AG08395 (cell line): ENCODE results near the gene ATP5F1D.

Experiments used
- DNase-seq: peaks from one replicate; pipeline ENCODE4 v3.0.0; 2012; ENCODE audit warnings: mixed read lengths, low spot score

ATP5F1D gene

DNA sequence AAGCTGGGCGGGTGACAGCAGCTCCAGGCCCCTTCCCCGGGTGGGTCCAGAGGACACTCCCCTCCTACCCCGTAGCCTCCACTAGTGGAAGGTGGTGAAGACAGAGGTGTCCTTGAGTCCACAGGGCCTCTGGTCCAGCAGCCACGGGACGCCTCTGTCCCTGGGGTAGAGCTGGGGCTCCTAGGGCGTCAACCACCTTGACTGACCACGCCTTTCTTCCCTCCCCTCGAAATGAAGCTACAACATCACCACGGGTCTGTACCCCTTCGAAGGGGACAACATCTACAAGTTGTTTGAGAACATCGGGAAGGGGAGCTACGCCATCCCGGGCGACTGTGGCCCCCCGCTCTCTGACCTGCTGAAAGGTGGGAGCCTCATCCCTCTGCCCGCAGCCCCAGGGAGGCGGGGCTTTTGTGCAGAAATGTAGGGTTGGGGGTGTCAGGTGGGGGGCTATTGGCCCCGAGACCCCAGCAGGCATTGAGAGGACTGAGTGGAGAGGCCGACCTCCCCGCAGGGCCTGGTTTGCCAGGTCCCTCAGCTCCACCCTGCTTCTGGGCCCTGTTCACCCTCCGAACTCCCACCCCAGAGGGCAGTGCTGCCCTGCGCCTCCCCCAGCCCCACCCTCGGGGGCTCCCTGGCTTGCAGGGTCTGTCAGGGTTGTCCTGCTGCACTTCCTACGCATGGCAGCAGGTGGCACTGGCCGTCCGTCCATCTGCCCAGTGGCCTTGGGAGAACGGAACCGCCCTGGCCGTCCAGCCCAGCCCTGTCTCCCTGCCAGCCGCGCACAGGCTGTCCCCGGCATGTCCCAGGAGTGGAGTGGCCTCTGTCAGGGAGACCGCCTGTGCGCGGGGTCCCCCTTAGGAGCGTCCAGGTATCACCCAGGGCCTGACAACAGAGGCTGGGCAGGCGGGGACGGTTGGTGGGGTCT, 20.3 kb upstream of the ATP5F1D start:
- DNase-seq: peak; percentile 82

- no peak for DNase-seq
Observed at GRCh38 chr19:1221904-1222255, 19.7 kb upstream of the ATP5F1D start.

DNA sequence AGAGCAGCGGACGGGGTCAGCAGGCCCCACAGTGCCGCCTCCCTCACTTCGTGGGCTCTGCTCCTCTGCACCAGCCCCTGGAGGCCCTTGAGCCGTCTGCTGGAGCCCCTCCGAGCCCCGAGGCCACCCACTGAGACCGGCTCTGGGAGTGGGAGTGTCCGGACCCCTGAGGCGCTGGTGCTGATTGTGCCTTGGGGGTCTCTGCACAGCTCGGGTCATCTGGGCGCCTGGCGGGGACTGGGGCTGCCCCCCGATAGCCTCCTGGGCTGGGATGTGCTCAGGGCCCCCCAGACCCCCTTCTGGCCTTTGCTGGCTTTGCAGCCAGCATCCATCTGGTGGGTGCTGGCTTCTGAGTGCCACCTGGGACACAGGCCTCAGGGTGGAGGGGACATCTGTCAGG, 19.2 kb upstream of the ATP5F1D start:
- DNase-seq: no peak

DNA sequence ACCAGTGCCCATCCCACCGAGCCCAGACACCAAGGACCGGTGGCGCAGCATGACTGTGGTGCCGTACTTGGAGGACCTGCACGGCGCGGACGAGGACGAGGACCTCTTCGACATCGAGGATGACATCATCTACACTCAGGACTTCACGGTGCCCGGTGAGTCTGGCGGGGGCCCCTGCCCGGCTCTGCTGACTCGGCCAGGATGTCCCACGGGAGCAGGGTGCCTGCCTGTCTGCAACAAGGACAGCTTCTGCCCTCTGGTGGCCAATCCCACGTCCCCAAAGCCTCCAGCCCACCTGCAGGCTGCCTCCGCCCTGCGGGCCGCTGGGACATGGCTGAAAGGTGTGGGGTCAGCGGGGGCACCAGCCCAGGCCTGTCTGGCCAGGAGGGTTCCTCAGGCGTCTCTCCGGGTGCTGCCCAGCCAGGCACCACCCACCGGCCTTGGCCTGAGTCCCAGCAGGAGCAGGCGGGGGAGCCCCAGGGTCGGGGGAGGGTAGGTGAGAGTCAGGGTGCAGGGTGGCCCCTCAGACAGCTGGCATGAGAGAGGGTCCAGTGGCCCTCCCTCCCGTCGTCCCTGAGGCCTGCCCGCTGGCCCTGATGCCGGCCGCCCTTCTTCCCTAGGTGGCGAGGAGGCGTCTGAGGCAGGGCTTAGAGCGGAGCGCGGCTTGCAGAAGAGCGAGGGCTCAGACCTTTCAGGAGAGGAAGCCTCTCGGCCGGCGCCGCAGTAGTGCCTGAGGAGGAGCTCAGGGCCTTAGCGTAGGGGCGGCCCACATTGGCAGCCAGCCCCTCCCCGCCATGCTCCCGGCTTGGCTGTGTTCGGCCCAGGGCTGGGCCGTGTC, 18.3 kb upstream of the ATP5F1D start:
- no peak for DNase-seq

DNA sequence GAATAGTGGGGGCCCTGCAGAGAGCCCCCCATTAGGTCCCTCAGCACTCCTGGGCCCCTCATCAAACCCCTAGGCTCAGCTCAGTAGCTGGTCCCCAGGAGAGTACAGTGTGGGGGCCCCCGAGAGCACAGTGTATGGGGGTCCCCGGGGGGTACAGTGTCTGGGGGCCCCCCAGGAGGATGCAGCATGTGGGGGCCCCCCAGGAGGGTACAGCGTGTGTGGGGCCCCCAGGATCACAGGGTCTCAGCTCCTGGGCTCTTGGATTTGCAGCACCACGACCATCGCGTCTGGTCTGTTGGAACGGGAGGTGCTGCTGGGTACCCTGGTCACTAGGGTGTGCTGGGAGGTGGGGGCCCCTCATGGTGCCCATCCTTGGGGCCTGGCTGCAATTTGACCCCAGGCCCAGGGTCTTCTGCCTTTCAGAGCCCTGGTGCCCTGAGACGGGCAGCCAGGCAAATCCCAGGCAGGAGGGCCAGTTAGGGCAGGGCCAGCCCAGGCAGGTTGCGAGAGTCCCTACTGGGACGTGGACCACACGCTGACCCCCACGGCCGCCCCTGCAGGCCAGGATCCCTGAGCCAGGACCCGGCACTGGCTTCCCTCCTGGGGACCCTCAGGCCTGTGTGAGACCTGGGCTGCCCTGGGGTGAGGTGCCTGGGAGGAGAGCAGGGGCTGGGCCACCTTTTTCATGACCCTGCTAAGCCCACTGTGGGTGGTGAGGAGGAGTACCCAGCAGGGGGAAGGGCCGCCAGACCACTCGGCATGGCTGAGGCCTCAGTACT, 17.3 kb upstream of the ATP5F1D start:
- no peak for DNase-seq

DNA sequence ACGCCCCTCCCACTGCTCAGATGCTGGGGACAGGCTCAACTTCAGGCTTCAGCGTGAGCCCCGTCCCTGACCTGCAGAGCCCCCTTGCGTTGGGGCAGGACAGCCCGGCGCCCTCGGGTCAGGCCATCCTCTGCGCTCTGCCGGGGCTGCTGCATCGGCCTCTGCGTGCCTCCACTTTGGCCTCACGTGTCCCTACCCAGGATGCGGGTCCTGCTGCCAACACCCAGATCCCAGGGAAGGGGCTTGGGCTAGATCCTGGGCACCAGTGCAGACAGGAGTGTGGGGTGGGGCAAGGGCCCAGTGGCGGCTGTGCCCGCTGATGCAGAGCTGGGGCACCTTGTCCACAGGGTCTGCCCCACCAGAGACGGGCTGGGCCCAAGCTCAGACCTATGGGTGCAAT, 16.7 kb upstream of the ATP5F1D start:
- DNase-seq: no peak

GRCh38 chr19:1225440-1226226, 15.9 kb upstream of the ATP5F1D start:
- no peak for DNase-seq

DNA sequence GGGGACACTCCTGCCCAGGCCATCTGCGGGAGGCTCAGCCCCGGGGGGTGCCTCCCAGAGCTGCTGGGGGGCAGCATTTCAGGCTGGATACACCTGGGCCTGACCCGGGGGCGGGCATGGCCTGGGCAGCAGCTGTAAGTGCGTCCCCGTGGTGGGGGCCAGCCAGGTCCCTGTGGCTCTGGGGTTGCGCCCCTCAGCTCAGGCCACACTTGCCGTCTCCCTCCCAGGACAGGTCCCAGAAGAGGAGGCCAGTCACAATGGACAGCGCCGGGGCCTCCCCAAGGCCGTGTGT, 15.4 kb upstream of the ATP5F1D start:
- no peak for DNase-seq

- no peak for DNase-seq
Observed at GRCh38 chr19:1226522-1227303, 14.8 kb upstream of the ATP5F1D start.

GRCh38 chr19:1227304-1228054, 14.1 kb upstream of the ATP5F1D start:
- DNase-seq: no peak

GRCh38 chr19:1228161-1228957, 13.2 kb upstream of the ATP5F1D start:
- no peak for DNase-seq

DNA sequence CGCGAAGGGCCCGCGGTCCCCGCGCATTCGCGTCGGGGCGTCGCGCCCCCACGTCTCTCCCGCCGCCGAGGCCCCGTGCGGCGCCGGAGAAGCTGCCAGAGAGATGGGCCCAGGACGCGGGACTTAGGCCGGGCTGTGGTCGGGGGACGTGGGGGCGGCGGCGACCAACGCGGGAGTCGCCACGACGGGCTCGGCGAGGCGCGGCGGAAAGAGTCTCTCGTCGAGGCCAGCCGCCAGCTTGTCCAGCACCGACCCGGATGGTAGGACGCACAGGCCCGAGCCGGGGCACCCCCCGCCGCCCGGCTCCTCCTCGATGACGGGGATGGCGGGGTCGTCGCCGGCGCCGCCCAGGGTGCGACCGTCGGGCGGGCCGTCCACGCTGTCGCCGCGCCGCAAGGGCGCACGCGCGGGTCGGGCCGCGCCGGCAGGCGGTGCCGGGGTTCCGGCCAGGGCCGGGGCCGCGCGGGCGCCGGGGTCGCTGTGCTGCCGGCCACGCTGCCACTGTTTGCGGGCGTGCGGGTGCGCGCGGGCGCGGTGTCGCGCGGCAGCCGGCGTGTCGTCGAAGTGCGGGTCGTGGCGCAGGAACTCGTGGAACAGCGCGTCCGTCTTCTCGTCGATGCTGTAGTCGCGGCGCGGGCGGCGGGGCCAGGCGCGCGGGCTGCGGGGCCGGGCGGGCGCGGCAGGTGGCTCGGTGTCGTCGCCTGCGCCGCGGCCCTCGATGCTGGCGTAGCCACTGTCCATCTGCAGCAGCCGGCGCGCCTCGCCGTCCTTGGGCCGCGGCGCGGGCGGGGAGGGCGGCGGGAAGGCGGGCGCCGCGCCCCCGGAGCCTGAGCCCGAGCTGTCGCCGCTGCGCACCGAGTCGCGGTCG, 12.3 kb upstream of the ATP5F1D start:
- DNase-seq: no peak

DNA sequence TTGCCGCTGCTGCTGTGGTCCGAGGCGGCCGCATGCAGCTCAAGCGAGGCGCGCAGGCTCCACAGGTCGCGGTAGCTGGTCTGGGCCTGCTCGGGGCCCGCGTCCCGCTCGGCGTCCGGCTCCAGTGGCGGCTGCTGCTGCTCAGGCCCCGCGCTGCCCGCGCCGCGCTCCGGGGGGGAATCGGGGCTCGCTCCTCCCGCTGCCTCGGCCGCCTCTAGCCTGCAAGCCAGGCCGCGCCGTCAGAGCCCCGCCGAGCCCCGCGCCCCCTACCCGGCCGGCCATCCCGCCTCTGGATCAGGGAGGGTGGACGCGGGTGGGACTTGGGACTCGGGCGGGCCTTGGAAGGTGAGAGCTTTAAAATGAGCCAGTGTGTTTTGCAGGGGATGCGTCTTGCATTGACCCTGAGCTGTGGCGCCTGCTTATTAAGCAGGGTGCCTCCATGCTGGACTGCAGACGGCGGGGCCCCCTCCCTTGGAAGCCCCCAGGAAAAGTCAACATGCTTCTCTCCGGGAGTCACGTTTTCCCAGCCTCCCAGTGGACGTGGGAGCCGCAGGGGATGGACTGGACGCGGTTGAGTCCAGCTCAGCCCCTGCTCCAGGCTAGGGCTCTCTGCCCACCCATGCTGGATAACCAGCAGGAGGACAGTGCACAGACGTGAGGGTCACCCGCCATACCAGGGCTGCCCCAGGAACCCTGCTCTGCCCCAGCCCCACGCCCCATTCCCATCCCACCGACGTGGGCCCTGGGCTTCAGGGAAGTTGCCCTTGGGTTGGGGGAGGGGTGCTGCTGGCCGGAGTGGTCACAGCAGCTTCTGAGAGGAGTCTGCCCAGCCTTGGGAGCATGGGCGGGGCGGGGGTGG, 11.4 kb upstream of the ATP5F1D start:
- no peak for DNase-seq

DNA sequence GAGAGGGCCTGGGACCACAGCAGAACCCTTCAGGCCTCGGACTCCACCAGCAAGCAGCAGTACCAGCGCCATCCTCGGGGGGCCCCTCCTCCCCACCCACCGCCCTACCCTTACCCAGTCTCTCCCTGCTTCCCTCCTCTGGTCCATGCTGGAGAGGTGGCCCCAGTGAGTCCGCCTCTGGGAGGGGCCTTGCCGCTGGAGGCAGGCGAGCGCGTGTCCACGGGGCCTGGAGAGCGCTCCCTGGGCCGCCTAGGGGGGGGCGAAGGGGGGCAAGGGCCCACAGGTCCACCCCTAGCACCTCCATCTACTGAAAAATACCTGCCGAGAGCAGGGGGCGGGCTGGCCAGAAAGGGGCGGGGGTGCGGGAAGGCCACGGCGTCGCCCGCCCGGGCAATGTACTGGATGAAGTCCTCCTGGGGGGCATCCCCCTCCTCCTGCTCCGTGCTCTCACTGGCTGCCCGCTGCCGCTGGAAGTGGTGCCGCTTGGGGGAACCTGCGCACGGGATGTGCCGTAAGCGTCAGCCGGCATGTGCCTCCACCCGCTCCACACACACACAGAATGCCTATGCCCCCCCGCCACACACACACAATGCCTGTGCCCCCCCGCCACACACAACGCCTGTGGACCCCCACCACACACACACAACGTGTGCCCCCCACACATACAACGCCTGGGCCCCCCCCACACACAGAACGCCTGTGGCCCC, 10.6 kb upstream of the ATP5F1D start:
- no peak for DNase-seq

DNA sequence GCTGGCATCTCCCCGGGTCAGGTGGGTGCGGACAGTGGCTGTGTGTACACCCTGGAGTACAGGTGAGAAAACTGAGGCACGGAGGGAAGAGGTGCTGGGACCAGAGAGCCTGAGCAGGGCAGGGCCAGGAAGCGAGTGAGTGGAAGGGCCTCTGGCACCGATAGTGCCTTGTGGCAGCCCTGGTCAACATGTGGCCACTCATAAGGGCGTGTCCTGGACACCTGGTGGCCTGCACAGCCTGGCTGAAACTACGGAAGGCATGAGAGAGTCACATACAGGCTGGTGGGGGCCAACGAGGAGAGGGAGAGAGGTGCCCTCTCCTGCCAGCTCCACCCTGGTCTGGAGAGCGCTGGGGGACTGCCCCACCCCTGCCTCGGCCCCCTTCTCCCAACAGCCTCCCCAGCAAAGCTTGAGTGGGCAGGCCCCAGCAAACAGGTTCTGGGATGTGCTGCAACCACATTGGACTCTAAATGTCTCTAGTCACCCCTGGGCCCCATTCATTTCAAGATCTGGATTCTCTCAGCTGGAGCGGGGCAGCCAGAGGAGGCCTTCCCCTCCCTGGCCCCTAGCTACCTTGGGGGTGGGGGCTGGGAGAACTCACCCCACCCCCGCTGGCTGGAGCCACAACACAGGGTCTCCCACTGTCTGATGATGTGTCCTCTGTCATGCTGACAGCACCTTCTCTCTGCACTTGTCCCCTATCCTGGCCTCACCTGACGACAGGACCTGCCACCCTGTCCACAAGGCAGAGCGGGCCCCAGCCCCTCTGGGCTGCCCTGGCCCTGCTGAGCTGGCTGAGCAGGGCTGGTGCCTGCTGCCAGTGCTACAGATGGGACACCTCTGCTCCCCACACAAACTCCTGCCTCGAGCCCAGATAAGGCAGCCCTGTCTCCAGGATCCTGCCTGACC, 9.6 kb upstream of the ATP5F1D start:
- no peak for DNase-seq

DNA sequence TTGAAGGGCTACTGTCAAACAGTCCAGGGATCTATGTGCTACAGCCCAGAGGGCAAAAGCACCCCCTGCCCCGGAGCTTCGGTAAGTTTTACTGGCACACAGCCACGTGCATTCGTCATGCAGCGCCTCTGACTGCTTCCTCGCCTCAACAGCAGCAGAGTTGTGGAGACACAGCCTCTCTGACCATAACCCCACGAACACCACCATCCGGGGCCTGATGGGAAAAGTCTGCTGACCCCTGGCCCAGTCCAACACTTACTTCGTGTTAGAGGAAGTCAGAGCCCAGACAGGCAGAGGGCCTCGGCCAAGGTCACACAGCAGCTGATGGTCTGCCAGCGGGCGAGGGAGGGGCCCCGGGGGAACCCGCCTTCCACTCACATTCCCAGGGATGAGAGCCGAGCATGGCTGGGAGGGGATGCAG, 8.9 kb upstream of the ATP5F1D start:
- DNase-seq: no peak
